Right hindlimb (tissue), 1 donor: Measurements from ENCODE around the gene RHOB.
"Not testable (repeated sequence)": the region's sequence is repeated elsewhere in the genome, so short reads cannot be mapped to it uniquely, and the experiment has no call there.

Experiments
- DNase-seq: peaks from one replicate; pipeline ENCODE4 v3.0.0-alpha.2; 2018

Gene RHOB

GRCh38 chr2:20480913-20481312, 34.0 kb downstream of the RHOB start:
- DNase-seq = no peak

- DNase-seq = no peak
Measured at GRCh38 chr2:20481798-20482405, 35.0 kb downstream of the RHOB start.

- no peak for DNase-seq
Measured at GRCh38 chr2:20482725-20483124, 35.9 kb downstream of the RHOB start.

- peak; percentile 62 for DNase-seq
Measured at GRCh38 chr2:20483194-20483895, 36.5 kb downstream of the RHOB start.

- DNase-seq = no peak
Measured at GRCh38 chr2:20484034-20484617, 37.3 kb downstream of the RHOB start.

- DNase-seq = no peak
Measured at GRCh38 chr2:20484810-20485611, 38.1 kb downstream of the RHOB start.

GRCh38 chr2:20485612-20486388, 38.9 kb downstream of the RHOB start:
- no peak for DNase-seq

GRCh38 chr2:20486571-20486970, 39.7 kb downstream of the RHOB start:
- no peak for DNase-seq

- DNase-seq = no peak
Measured at GRCh38 chr2:20487030-20487391, 40.1 kb downstream of the RHOB start.

GRCh38 chr2:20487392-20488174, 40.7 kb downstream of the RHOB start:
- no peak for DNase-seq

- DNase-seq = no peak
Measured at GRCh38 chr2:20488201-20488641, 41.3 kb downstream of the RHOB start.

- no peak for DNase-seq
Measured at GRCh38 chr2:20488782-20489181, 41.9 kb downstream of the RHOB start.

- peak; percentile 81 for DNase-seq
Measured at GRCh38 chr2:20490300-20491181, 43.7 kb downstream of the RHOB start.

- DNase-seq = peak; percentile 67
Measured at GRCh38 chr2:20491739-20492531, 45.1 kb downstream of the RHOB start.

- not testable (repeated sequence) for DNase-seq
Measured at GRCh38 chr2:20493095-20493494, 46.2 kb downstream of the RHOB start.

- DNase-seq = no peak
Measured at GRCh38 chr2:20494241-20494640, 47.4 kb downstream of the RHOB start.

- DNase-seq = no peak
Measured at GRCh38 chr2:20496076-20496872, 49.4 kb downstream of the RHOB start.

- DNase-seq = no peak
Measured at GRCh38 chr2:20496942-20497341, 50.1 kb downstream of the RHOB start.
